Naive thymus-derived CD4-positive, alpha-beta T cell (primary cell): ENCODE data around the gene DYNLRB1. TPM values are rescaled to one million over a fixed set of nuclear protein-coding genes. Genes with fewer than 3 reads are reported as not detected.
"Not testable (repeated sequence)": the region's sequence is repeated elsewhere in the genome, so short reads cannot be mapped to it uniquely, and the experiment has no call there.

Experiments used
- ATAC-seq: fragments of 150-1000 bp; cut with Tn5 transposase; 2 replicates; pipeline ENCODE4 v1.10.0; 2021; ENCODE audit warnings: mild to moderate bottlenecking, moderate library complexity
- CTCF ChIA-PET: fragments of 350-600 bp; sonication (Branson Sonifier 250); formaldehyde crosslinking; loops from one replicate; lab custom pipeline; 2021; ENCODE audit warnings: antibody characterized with exemption; lab: Charles Lee
- POLR2A ChIA-PET: fragments of 350-600 bp; sonication (Branson Sonifier 250); formaldehyde crosslinking; loops from one replicate; lab custom pipeline; 2021; ENCODE audit warnings: antibody characterized with exemption, inconsistent platforms; lab: Charles Lee
- DNase-seq, 9 donors: peaks; one replicate each; pipeline versions ENCODE4 v3.0.0 to v3.0.0-alpha.2; 2020 to 2022; ENCODE audit warnings: mixed read lengths in 1 of 9
- H3K27ac ChIP-seq: one replicate; pipeline ENCODE4 v1.7.0; 2013; ENCODE audit warnings: mild to moderate bottlenecking, low read depth, low read length, moderate library complexity
- H3K27me3 ChIP-seq, 2 donors: one replicate each; pipeline ENCODE4 v1.7.0; 2013; ENCODE audit warnings: low read length in 2 of 2, mild to moderate bottlenecking in 2 of 2, moderate library complexity in 2 of 2; ENCODE audit not compliant: control insufficient read depth in 2 of 2, insufficient read depth in 2 of 2
- H3K36me3 ChIP-seq, 3 experiments: 1 replicate in 2 of 3; 2 replicates in 1 of 3; pipeline ENCODE4 v1.7.0; 2013; ENCODE audit warnings: low read length in 3 of 3, mild to moderate bottlenecking in 3 of 3, moderate library complexity in 1 of 3; ENCODE audit not compliant: insufficient read depth in 3 of 3, control insufficient read depth in 2 of 3
- H3K4me1 ChIP-seq, 2 donors: one replicate each; pipeline ENCODE4 v1.7.0; 2013; ENCODE audit warnings: low read length in 2 of 2, mild to moderate bottlenecking in 2 of 2, moderate library complexity in 1 of 2; ENCODE audit not compliant: control insufficient read depth in 2 of 2, insufficient read depth in 2 of 2
- H3K4me3 ChIP-seq: 2 replicates; pipeline ENCODE4 v1.7.0; 2013; ENCODE audit warnings: mild to moderate bottlenecking, low read length
- H3K9me3 ChIP-seq, 3 experiments: 1 replicate in 2 of 3; 2 replicates in 1 of 3; pipeline ENCODE4 v1.7.0; 2013; ENCODE audit warnings: low read length in 3 of 3; ENCODE audit not compliant: control insufficient read depth in 2 of 3
- H3K27ac Mint-ChIP-seq, 9 donors: one replicate each; pipeline ENCODE4 v1.8.0; 2020 to 2022; ENCODE audit warnings: mixed read lengths in 9 of 9, mild to moderate bottlenecking in 8 of 9, moderate library complexity in 5 of 9, inconsistent platforms in 2 of 9
- H3K27me3 Mint-ChIP-seq, 5 donors: one replicate each; pipeline ENCODE4 v1.8.0; 2021 to 2022; ENCODE audit warnings: mixed read lengths in 5 of 5, mild to moderate bottlenecking in 1 of 5
- H3K36me3 Mint-ChIP-seq, 5 donors: one replicate each; pipeline ENCODE4 v1.8.0; 2020 to 2022; ENCODE audit warnings: mixed read lengths in 5 of 5, mild to moderate bottlenecking in 3 of 5, inconsistent platforms in 1 of 5
- H3K4me1 Mint-ChIP-seq, 7 donors: one replicate each; pipeline ENCODE4 v1.8.0; 2020 to 2022; ENCODE audit warnings: mixed read lengths in 7 of 7, mild to moderate bottlenecking in 3 of 7, inconsistent platforms in 1 of 7
- H3K4me3 Mint-ChIP-seq, 10 donors: one replicate each; pipeline ENCODE4 v1.8.0; 2020 to 2022; ENCODE audit warnings: mild to moderate bottlenecking in 10 of 10, mixed read lengths in 10 of 10, moderate library complexity in 6 of 10, inconsistent platforms in 2 of 10
- H3K9me3 Mint-ChIP-seq, 11 donors: one replicate each; pipeline ENCODE4 v1.8.0; 2020 to 2022; ENCODE audit warnings: mixed read lengths in 11 of 11, mild to moderate bottlenecking in 4 of 11, inconsistent platforms in 1 of 11, moderate library complexity in 1 of 11
- intact Hi-C, 2 donors: fragments of 100-400 bp; cut with micrococcal nuclease; formaldehyde crosslinking; loops; one replicate each; pipeline ENCODE4 v1.15.1; 2023
- polyA plus RNA-seq, 2 donors: library from polyadenylated mRNA; unstranded; fragments of 300-500 nt; fragmentation: Illumina TruSeq; gene quantifications; one replicate each; pipeline ENCODE4 v1.2.3, GENCODE V29; 2021
- total RNA-seq, 6 experiments: library from RNA in 5 of 6; stranded (reverse) in 5 of 6; gene quantifications; 1 replicate in 5 of 6; 2 replicates in 1 of 6; pipeline ENCODE4 v1.2.3 and lab custom pipeline; 2021 to 2026

Gene DYNLRB1
- total and polyA plus RNA-seq, 7 experiments from 2014 or later, result 45.9 to 275 (median 65.9) TPM

DNA sequence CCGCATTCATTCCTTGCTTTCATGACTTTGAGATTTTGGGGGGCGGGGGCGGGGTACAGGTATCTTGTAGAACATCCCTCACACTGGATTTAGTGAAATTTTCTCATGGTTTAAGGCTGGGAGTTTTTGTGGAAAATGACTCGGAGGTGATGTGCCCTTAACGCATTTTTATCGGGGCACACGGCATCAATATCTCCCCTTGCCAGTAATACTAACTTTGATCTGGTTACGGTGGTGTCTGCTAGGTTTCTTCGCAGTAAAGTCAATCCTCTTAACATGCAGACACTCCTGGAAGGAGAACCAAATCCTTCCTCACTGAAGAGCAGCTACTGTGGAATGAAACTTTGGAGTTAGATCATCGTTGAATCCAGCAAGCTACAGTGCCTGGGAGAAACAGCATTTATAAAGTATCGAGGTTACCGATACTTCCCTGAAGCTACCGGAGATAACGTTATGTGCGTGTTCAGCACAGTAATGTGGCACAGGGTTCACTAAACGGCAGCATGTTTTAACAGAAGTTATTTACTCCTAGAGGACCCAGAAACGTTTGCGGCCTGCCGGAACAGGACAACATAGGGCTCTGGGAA is 1.2 kb upstream of the DYNLRB1 start:
- Histone ChIP-seq H3K9me3 (no peaks in the 10 kb centered on the region), H3K4me3 (peak overlapping the region; percentile 96), H3K4me1 (peaks cover 5 to 11% of the 10 kb centered on the region in 2 donors), H3K27me3 (no peaks in the 10 kb centered on the region), H3K27ac (peak overlapping the region; percentile 86), H3K36me3 (peaks cover 0 to 15% (median 0%) of the 10 kb centered on the region in 3 experiments)
- peak overlapping the region; percentile 94 to 99 (median 97) for H3K27ac Mint-ChIP-seq
- peaks cover 10 to 46% (median 42%) of the 10 kb centered on the region in 7 donors for H3K4me1 Mint-ChIP-seq
- H3K36me3 Mint-ChIP-seq, result peaks cover 0 to 5% (median 0%) of the 10 kb centered on the region in 5 donors
- CTCF ChIA-PET, result interaction anchor here (0.9 to 3.1 kb wide), 3 partner anchors 152 to 202 kb away, joined by 3 to 13 read pairs (median 6); partner anchors contain the start of gene ITCH
- DNase-seq, result no peak
- peaks cover 0 to 3% (median 0%) of the 10 kb centered on the region in 11 donors for H3K9me3 Mint-ChIP-seq
- H3K27me3 Mint-ChIP-seq, result no peaks in the 10 kb centered on the region
- H3K4me3 Mint-ChIP-seq, result peak overlapping the region; percentile 97 to 100 (median 99)
- ATAC-seq, result peak; percentile 19
- intact Hi-C loops, result loop anchor here (1.0 to 5.0 kb wide), 9 partner anchors 43 to 704 kb away; partner anchors contain the start of genes ACSS2 (in 1 of the 2), AHCY (in 1 of the 2), CHMP4B (in 1 of the 2) and ITCH (in 1 of the 2)
- POLR2A ChIA-PET, result interaction anchor here (0.8 to 3.0 kb wide), 12 partner anchors 17 to 523 kb away, joined by 3 to 16 read pairs (median 3); partner anchors contain the start of genes AHCY, EIF2S2, RALY and TP53INP2

DNA sequence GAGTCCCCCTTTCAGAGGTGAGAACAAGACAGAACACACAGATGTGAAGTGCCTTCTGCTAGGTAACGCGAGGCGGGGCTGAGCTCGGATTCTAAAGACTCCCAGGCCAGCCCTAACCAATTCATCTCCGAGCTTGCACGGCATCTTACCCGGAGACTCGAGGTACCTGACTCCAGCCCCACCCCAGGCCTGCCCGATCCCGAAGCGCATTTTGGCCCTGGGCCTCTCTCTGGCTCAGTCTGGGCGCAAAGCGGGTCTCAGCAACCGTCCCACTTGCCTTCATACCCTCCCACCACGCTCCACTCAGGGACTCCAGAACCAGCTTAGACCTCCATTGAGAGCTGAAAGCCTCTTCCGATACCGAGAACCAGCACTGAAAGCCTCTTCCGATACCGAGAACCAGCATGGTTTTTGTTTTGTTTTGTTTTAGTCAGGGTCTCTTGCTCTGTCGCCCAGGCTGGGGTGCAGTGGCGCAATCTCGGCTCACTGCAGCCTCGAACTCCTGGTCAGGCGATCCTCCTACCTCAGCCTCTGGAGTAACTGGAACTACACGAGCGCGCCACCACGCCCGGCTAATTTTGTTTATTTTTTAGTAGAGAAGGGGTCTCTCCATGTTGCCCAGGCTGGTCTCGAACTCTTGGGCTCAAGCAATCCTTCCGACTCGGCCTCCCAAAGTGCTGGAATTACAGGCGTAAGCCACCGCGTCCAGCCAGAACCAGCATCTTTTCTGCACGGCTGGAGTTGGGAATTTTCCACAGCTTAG is 557 bp upstream of the DYNLRB1 start:
- H3K36me3 ChIP-seq, result peaks cover 0 to 15% (median 0%) of the 10 kb centered on the region in 3 experiments
- Mint-ChIP-seq H3K9me3 (peaks cover 0 to 3% (median 0%) of the 10 kb centered on the region in 11 donors), H3K27me3 (no peaks in the 10 kb centered on the region), H3K4me1 (peaks cover 10 to 51% (median 47%) of the 10 kb centered on the region in 7 donors), H3K4me3 (peak overlapping the region; percentile 97 to 100 (median 99)), H3K36me3 (peaks cover 0 to 5% (median 0%) of the 10 kb centered on the region in 5 donors), H3K27ac (peak overlapping the region; percentile 94 to 99 (median 97))
- H3K27me3 ChIP-seq, result no peaks in the 10 kb centered on the region
- ChIA-PET CTCF (interaction anchor here (0.9 to 3.1 kb wide), 2 partner anchors 187 to 203 kb away, joined by 3 to 13 read pairs; no protein-coding TSS in a partner anchor), POLR2A (interaction anchor here (0.6 to 3.0 kb wide), 22 partner anchors 14 to 1438 kb away, joined by 3 to 16 read pairs (median 3); partner anchors contain the start of genes ACSS2, AHCY, EIF2S2 and ITCH)
- ATAC-seq, result peak; percentile 80
- intact Hi-C loops, result loop anchor here (1.0 to 5.0 kb wide), 14 partner anchors 23 to 705 kb away; partner anchors contain the start of genes AHCY (in 2 of the 2), ITCH (in 2 of the 2), MAP1LC3A (in 2 of the 2) and PIGU (in 2 of the 2)
- H3K4me1 ChIP-seq, result peaks cover 5 to 11% of the 10 kb centered on the region in 2 donors
- peak overlapping the region; percentile 96 for H3K4me3 ChIP-seq
- H3K9me3 ChIP-seq, result no peaks in the 10 kb centered on the region
- peak; percentile 35 to 79 (median 71) for DNase-seq
- H3K27ac ChIP-seq, result peak overlapping the region; percentile 86

DNA sequence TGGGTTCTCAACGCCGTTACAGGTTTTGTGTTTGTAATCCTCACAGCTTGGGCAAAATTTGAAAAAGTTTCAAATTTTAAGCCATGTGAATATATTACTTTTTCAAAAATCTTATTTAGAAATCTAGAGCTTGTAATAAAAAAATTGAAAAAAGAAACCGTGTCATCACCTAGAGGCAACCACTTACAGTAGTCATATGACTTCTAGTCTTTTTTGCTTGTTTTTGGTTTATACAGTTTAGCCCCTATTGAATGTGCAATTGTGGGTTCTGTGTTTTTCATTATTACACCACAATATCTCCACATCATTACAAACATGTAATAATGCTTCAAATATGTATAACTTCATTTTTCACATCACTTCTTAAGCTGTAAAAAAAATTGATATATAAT is 888 bp downstream of the DYNLRB1 start:
- no peak for DNase-seq
- ChIA-PET POLR2A (interaction anchor here (0.9 to 3.0 kb wide), 5 partner anchors 16 to 214 kb away, joined by 3 to 16 read pairs (median 4); partner anchors contain the start of genes AHCY and ITCH), CTCF (interaction anchor here (0.7 to 3.1 kb wide), 3 partner anchors 189 to 204 kb away, joined by 3 to 13 read pairs (median 3); no protein-coding TSS in a partner anchor)
- Mint-ChIP-seq H3K4me3 (peak overlapping the region; percentile 97 to 100 (median 99)), H3K27ac (peak overlapping the region; percentile 94 to 99 (median 97)), H3K36me3 (peaks cover 0 to 5% (median 2%) of the 10 kb centered on the region in 5 donors), H3K4me1 (peaks cover 18 to 64% (median 56%) of the 10 kb centered on the region in 7 donors), H3K27me3 (no peaks in the 10 kb centered on the region), H3K9me3 (peaks cover 0 to 3% (median 0%) of the 10 kb centered on the region in 11 donors)
- Histone ChIP-seq H3K9me3 (no peaks in the 10 kb centered on the region), H3K4me1 (peaks cover 11 to 14% of the 10 kb centered on the region in 2 donors), H3K4me3 (peak overlapping the region; percentile 96), H3K27ac (peak overlapping the region; percentile 86), H3K36me3 (peaks cover 0 to 15% (median 0%) of the 10 kb centered on the region in 3 experiments), H3K27me3 (no peaks in the 10 kb centered on the region)
- no peak for ATAC-seq
- intact Hi-C loops, result loop anchor here in 1 of 2 donors (2.0 to 5.0 kb wide), 4 partner anchors 22 to 630 kb away; partner anchors contain the start of genes ACSS2, EDEM2 and TRPC4AP

DNA sequence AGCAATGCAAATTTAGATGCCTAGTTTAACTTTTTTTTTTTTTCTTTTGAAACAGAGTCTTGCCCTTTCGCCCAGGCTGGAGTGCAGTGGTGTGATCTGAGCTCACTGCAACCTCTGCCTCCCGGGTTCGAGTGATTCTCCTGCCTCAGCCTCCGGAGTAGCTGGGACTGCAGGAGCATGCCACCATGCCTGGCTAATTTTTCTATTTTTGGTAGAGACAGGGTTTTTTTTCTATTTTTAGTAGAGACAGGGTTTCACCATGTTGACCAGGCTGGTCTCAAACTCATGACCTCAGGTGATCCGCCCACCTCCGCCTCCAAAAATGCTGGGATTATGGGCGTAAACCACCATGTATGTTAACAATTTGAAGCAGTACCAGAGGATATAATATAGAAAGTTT is 2.6 kb downstream of the DYNLRB1 start:
- DNase-seq, result not testable (repeated sequence)
- H3K4me3 Mint-ChIP-seq, result peak overlapping the region in 7 of 10 donors; percentile 59 to 99 (median 75)
- CTCF ChIA-PET, result interaction anchor here (0.6 kb wide), 1 partner anchor 355 kb away, joined by 3 read pairs; no protein-coding TSS in a partner anchor

DNA sequence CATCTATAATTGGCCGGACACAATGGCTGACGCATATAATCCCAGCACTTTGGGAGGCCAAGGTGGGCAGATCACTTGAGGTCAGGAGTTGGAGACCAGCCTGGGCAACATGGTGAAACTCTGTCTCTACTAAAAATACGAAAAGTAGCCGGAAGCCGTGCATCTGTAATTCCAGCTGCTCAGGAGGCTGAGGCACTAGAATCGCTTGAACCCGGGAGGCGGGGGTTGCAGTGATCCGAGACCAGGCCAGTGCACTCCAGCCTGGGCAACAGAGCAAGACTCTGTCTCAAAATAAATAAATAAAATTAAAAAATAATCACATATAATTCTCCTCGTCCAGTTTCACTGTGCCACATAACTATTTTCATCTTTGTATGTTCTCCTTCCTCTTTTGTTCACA is 3.6 kb downstream of the DYNLRB1 start:
- Mint-ChIP-seq H3K4me3 (peak overlapping the region in 2 of 10 donors; percentile 12 to 39), H3K4me1 (peaks cover 29 to 71% (median 62%) of the 10 kb centered on the region in 7 donors), H3K27ac (peak overlapping the region in 1 of 9 donors; percentile 67)
- intact Hi-C loops, result loop anchor here in 1 of 2 donors (5.0 kb wide), 2 partner anchors 357 to 572 kb away; partner anchors contain the start of genes ACSS2 and TRPC4AP
- not testable (repeated sequence) for ATAC-seq, H3K9me3 Mint-ChIP-seq, DNase-seq, H3K4me3 ChIP-seq, H3K9me3 ChIP-seq, H3K27ac ChIP-seq, H3K36me3 Mint-ChIP-seq, H3K27me3 Mint-ChIP-seq, H3K27me3 ChIP-seq
- ChIA-PET POLR2A (interaction anchor here (0.6 kb wide), 1 partner anchor 211 kb away, joined by 3 read pairs; no protein-coding TSS in a partner anchor), CTCF (interaction anchor here (1.3 kb wide), 1 partner anchor 207 kb away, joined by 9 read pairs; no protein-coding TSS in a partner anchor)
- peaks cover 11 to 20% of the 10 kb centered on the region in 2 donors for H3K4me1 ChIP-seq
- H3K36me3 ChIP-seq, result peaks cover 0 to 27% (median 0%) of the 10 kb centered on the region in 3 experiments

More for the DNA sequence above, 2.6 kb downstream of the DYNLRB1 start:
- H3K9me3 ChIP-seq, H3K4me3 ChIP-seq, H3K9me3 Mint-ChIP-seq, H3K27ac ChIP-seq, ATAC-seq, POLR2A ChIA-PET, H3K27me3 Mint-ChIP-seq, H3K36me3 Mint-ChIP-seq, H3K27me3 ChIP-seq: not testable (repeated sequence)
- Histone ChIP-seq H3K4me1 (peaks cover 11 to 20% of the 10 kb centered on the region in 2 donors), H3K36me3 (peaks cover 0 to 23% (median 0%) of the 10 kb centered on the region in 3 experiments)
- H3K27ac Mint-ChIP-seq, result peak overlapping the region in 2 of 9 donors; percentile 48 to 81
- intact Hi-C loops, result loop anchor here in 1 of 2 donors (5.0 kb wide), 2 partner anchors 358 to 573 kb away; partner anchors contain the start of genes ACSS2 and TRPC4AP
- peaks cover 29 to 72% (median 63%) of the 10 kb centered on the region in 7 donors for H3K4me1 Mint-ChIP-seq
